HUES64 (cell line): Measurements from ENCODE around the gene NFKBIE.

Experiments
- H3K27ac ChIP-seq: 2 replicates; pipeline ENCODE4 v1.7.0; 2013; ENCODE audit warnings: low read depth, low read length, inconsistent platforms
- H3K27me3 ChIP-seq: 2 replicates; pipeline ENCODE4 v1.6.1; 2013; ENCODE audit warnings: mild to moderate bottlenecking, low read length; ENCODE audit not compliant: insufficient read depth
- H3K36me3 ChIP-seq: 2 replicates; pipeline ENCODE4 v1.6.1; 2013; ENCODE audit warnings: mild to moderate bottlenecking, low read length; ENCODE audit not compliant: insufficient read depth
- H3K4me1 ChIP-seq: 2 replicates; pipeline ENCODE4 v1.6.1; 2013; ENCODE audit warnings: mild to moderate bottlenecking, low read length, moderate library complexity; ENCODE audit not compliant: insufficient read depth
- H3K4me3 ChIP-seq: 2 replicates; pipeline ENCODE4 v1.5.1; 2013; ENCODE audit warnings: mild to moderate bottlenecking, low read length, moderate library complexity
- H3K9ac ChIP-seq: 2 replicates; pipeline ENCODE4 v1.6.1; 2013; ENCODE audit warnings: mild to moderate bottlenecking, low read depth, low read length
- H3K9me3 ChIP-seq: 2 replicates; pipeline ENCODE4 v1.6.1; 2013; ENCODE audit warnings: low read depth, low read length; ENCODE audit not compliant: insufficient read depth
- WGBS: fragments of 150-250, 120-280 bp; methylation state at CpG from one replicate; pipeline ENCODE4 v1.1.7; 2013; ENCODE audit warnings: missing lambda C conversion rate; 5-methylcytosine and 5-hydroxymethylcytosine counted together

NFKBIE gene

DNA sequence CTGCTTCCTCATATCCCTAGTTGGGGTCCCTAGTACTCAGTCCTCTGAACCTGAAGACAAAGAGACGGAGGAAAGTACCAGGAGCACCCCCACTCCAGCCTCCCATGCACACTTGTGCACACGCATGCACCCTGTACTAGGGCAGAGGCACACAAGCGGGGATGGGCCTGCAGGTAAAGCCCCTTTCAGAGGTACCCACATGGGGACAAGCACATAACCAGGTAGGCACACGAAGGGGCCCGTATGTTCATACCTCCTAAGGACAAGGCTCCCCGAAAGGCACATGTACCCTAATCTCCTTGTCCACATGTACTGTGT is 6.0 kb upstream of the NFKBIE start:
- Histone ChIP-seq H3K4me1 (peaks cover 13% of the 10 kb centered on the region), H3K9me3 (no peaks in the 10 kb centered on the region), H3K27me3 (peaks cover 52% of the 10 kb centered on the region), H3K9ac (no peak overlapping the region), H3K36me3 (no peaks in the 10 kb centered on the region), H3K27ac (no peak overlapping the region), H3K4me3 (peak overlapping the region; percentile 33; the same call in 1 of the 2 replicates)
- 84% methylated on average over 6 of the region's 6 CpGs for WGBS

DNA sequence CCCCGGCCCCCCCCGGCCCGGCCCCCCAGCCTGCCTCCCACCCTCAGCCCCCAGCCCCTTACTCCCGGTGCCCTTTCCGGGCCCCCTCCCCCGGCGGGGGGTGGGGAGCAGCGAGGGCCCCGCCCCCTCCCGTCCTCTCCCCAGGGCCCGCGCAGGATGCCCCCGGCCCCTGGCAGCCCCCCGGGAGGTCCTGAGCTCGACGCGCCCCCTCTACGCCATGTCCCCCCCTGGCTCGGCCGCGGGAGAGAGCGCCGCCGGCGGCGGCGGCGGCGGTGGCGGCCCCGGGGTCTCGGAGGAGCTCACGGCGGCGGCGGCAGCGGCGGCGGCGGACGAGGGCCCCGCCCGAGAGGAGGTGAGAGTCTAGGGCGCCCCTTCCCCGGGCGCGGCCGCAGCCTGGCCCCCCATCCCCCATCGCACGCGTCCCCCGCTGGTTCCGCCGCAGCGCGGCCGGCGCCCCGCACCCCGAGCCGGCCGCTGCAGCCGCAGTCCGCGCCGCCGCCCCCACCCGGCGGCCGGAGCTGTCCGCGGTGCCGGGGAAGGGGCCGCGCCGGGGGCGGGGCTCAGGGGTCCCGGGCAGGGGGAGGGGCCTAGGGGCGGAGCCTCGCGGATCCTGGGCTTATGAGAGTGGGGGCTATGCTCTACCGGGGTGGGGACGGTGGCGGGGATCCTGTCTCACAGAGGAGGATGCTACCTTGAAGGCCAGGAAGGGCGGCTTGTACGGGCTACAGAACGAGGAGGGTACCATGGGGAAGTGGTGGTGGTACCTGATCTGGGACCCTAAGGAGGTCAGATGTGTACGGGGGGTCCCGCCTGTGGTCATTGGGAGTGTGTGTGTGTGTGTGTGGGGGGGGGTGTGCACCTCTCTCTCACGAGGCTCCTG is 5.4 kb upstream of the NFKBIE start:
- WGBS, result 3% methylated on average over 77 of the region's 90 CpGs
- no peak overlapping the region for H3K9ac ChIP-seq
- H3K27ac ChIP-seq, result no peak overlapping the region
- H3K36me3 ChIP-seq, result no peaks in the 10 kb centered on the region
- peaks cover 46% of the 10 kb centered on the region for H3K27me3 ChIP-seq
- no peaks in the 10 kb centered on the region for H3K9me3 ChIP-seq
- peaks cover 13% of the 10 kb centered on the region for H3K4me1 ChIP-seq
- H3K4me3 ChIP-seq, result peak overlapping the region; percentile 36

DNA sequence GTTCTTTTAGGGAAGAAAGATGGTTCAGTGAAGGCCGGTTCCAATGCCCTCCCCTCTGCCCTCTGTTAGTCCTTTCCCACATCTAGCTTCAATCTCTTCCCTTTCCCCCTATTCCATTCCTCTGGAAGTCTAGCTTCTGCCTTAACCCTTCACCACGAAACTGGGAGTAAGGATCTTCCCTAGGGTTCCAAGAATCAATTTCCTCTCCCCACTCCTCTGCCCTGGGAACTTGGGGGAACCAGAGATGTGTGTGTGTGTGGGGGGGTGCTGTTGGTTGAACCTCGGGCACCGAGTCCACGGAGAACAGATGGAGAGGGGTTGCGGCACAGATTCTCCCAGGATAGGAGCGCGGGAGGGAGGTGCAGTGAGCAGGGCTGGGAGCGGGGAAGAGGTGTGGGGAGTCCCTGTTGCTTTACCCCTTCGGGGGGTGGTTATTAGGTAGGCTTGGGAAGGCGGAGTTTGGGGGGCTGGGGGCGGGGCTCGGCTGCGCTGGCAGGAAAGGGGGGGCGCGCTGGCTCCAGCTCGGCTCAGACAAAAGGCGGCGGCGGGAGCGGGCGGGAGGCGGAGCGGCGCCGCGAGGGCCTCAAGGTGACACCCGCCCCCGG is 4.7 kb upstream of the NFKBIE start, which contains the start of gene TMEM151B:
TMEM151B (plus strand) TSS at position 530 of the 605 bp plus-strand sequence. CDS start 293 bp downstream, outside the sequence.
- no peaks in the 10 kb centered on the region for H3K36me3 ChIP-seq
- no peak within 1 kb of the TSS for H3K27ac ChIP-seq
- no peak within 1 kb of the TSS for H3K9ac ChIP-seq
- peaks cover 13% of the 10 kb centered on the region for H3K4me1 ChIP-seq
- peaks cover 40% of the 10 kb centered on the region for H3K27me3 ChIP-seq
- H3K4me3 ChIP-seq, result peak within 1 kb of the TSS; percentile 49
- 7% methylated on average over 19 of the region's 29 CpGs for WGBS
- no peaks in the 10 kb centered on the region for H3K9me3 ChIP-seq

DNA sequence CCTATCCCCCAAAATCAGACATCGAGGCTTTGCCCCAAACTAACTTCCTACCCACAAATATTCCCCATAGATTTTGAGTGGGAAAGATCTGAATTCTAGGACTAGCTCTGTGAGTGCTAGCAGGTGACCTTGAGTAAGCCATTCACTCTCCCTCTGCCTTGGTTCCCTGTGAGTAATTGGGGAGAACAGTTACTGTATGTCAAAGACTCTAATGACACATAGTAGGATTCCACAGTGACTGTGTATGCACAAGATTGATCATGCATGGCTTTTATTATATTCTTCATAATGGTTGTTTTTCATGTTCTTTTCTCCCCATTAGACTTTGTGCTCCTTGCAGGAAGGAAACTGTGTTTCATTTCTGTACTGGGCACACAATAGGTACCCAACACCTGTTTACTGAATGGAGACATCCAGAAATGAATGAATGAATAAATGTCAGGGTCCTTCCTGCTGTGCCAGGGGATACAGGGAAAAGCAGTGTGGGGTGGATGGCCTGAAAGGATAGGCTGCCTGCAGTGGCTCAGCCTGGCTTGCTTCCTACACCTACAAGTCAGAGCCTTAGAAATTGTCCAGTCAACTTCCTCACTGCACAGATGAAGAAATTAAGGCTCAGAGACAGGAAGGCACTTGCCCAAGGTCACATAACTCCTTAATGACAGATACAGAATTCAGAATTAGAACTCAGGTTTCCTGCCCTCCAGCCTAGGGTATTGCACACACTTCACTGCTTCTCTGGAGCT is 4.0 kb upstream of the NFKBIE start:
- no CpG with 5 or more reads among the region's 1 CpG for WGBS
- H3K9ac ChIP-seq, result no peak overlapping the region
- peaks cover 40% of the 10 kb centered on the region for H3K27me3 ChIP-seq
- no peak overlapping the region; the same call in 1 of the 2 replicates for H3K4me3 ChIP-seq
- no peaks in the 10 kb centered on the region for H3K36me3 ChIP-seq
- no peaks in the 10 kb centered on the region for H3K9me3 ChIP-seq
- H3K27ac ChIP-seq, result no peak overlapping the region
- peaks cover 17% of the 10 kb centered on the region for H3K4me1 ChIP-seq

DNA sequence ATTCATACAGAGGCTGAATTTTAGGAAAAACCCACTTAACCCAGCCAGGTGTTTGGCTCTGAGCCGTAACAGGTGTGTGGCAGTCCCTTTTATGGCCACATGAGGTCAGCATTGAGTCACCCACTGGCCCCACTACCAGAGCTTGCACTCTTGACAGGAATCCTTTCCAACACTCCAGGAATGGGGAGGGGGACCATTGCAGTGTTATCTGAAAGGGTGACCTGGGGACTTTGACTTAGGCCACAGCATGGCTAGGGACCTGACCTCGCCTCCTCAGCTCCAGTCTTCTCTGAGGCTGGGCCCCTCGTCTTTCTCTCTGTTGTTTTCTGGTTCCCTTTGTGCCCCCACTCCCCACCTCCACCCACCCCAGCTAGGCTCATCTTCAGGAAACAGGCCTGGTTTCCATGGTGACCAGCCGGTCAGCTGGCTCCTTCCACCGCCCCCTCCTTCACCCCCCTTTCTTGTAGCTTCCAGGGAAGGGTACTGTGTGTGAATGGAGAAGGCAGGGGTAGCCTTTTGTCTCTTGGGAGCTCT is 2.8 kb upstream of the NFKBIE start:
- 7% methylated on average over 5 of the region's 5 CpGs for WGBS
- H3K9me3 ChIP-seq, result no peaks in the 10 kb centered on the region
- peaks cover 36% of the 10 kb centered on the region for H3K27me3 ChIP-seq
- H3K27ac ChIP-seq, result no peak overlapping the region
- no peak overlapping the region for H3K4me3 ChIP-seq
- H3K36me3 ChIP-seq, result no peaks in the 10 kb centered on the region
- peaks cover 28% of the 10 kb centered on the region for H3K4me1 ChIP-seq
- no peak overlapping the region for H3K9ac ChIP-seq

DNA sequence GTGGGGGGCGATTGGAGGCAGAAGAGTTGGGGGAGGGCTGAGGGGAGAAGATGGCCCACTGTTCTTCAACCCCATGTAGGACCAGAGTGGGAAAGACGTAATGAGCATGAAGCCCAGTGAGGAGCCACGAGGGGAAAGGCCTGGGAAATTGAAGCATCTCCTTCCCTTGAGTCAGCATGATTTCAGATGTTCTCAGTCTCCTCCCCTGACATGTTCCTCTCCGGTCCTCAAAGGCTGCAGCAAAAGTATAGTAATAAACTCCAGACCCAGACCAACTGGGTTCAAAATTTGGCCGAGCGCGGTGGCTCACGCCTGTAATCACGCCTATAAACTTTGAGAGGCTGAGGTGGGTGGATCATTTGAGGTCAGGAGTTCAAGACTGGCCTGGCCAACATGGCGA is 1.9 kb upstream of the NFKBIE start:
- H3K27me3 ChIP-seq, result peaks cover 28% of the 10 kb centered on the region
- WGBS, result 90% methylated on average over 10 of the region's 10 CpGs
- no peaks in the 10 kb centered on the region for H3K36me3 ChIP-seq
- no peaks in the 10 kb centered on the region for H3K9me3 ChIP-seq
- H3K27ac ChIP-seq, result no peak overlapping the region
- no peak overlapping the region for H3K9ac ChIP-seq
- H3K4me3 ChIP-seq, result no peak overlapping the region
- peaks cover 37% of the 10 kb centered on the region for H3K4me1 ChIP-seq

DNA sequence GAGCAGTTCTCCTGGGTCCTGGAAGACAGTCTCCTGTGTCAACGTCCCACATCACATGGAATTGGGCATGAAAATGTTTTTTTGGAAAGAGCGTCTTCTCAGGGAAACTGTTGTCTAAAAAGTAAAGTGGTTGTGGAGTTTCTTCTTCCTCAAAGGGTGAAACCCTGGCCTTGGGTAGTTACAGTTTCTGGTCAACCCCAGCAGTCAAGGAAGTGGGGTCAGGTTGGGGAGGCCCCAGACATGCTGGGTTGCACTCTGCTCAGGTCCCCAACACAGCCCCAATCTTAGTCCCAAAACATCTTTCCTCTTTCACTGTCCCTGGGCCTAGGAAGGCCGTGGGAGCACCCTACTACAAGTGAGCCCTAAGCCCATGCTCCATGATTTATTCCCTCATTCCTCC is 996 bp upstream of the NFKBIE start:
- H3K27ac ChIP-seq, result no peak overlapping the region
- H3K9ac ChIP-seq, result no peak overlapping the region
- H3K4me1 ChIP-seq, result peaks cover 35% of the 10 kb centered on the region
- H3K4me3 ChIP-seq, result no peak overlapping the region
- no peaks in the 10 kb centered on the region for H3K9me3 ChIP-seq
- peaks cover 2% of the 10 kb centered on the region for H3K36me3 ChIP-seq
- WGBS, result 90% methylated on average over 3 of the region's 3 CpGs
- peaks cover 26% of the 10 kb centered on the region for H3K27me3 ChIP-seq

DNA sequence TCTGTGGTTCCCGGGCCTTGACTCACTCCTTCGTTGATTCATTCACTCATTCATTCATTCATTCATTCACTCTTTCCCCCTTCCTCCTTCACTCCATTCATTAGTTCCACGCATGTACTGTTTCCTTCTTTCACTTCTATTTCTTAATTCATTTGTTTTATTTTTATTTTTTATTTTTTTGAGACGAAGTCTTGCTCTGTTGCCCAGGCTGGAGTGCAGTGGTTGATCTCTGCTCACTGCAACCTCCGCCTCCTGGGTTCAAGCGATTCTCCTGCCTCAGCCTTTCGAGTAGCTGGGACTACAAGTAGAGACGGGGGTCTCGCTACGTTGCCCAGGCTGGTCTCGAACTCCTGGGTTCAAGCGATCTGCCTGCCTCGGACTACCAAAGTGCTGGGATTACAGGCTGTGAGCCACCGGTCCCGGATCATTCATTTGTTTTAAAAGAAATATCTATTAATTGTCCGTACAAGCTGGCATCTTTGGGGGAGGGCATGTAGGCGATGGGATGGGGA is 427 bp upstream of the NFKBIE start:
- no peak overlapping the region for H3K9ac ChIP-seq
- 73% methylated on average over 16 of the region's 17 CpGs for WGBS
- no peak overlapping the region for H3K4me3 ChIP-seq
- H3K27me3 ChIP-seq, result peaks cover 24% of the 10 kb centered on the region
- H3K9me3 ChIP-seq, result no peaks in the 10 kb centered on the region
- H3K27ac ChIP-seq, result no peak overlapping the region
- peaks cover 5% of the 10 kb centered on the region for H3K36me3 ChIP-seq
- H3K4me1 ChIP-seq, result peaks cover 33% of the 10 kb centered on the region

DNA sequence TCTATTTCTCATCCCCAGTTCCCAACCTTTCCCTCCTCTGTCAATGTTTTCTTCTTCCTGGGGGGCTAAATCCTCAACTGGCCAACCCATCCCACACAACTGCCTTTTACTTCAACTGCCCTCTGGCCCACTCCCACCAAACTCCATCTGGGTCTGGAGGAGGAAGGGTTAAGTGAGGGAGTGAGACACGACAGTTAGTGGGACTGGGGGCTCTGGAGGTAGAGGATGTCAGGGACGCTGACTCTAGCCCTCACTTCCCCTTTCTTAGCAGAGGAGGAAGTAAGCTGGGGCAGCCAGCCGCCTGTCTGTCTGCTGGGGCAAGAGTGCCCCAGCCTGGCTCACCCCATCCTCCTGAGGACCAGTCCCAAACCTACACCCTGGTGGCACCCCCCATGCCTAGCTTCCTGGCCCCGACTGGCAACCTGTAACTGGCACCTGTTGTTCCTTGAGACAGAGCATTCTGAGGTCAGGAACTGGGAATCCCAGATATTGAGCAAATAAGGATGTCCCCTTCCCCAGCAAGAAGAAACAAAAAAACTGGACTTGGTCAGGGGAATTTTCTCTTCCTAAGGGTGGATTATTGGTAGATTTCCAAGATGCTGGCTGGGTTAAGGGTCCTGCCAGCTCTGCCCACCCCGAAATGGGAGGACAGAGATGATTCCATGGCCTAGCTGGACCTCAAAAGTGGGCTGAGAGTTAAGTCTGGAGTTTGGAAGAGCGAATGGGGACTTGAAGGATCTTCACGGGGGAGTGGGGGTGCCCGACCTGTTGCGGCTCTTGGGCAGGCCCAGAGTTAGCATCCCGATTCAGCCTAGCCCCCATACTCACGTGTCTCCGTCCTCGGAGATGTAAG is 971 bp downstream of the NFKBIE start:
- H3K4me1 ChIP-seq, result peaks cover 33% of the 10 kb centered on the region
- no peaks in the 10 kb centered on the region for H3K9me3 ChIP-seq
- peak overlapping the region; percentile 90 for H3K4me3 ChIP-seq
- no peak overlapping the region for H3K27ac ChIP-seq
- peak overlapping the region; percentile 63 for H3K9ac ChIP-seq
- H3K27me3 ChIP-seq, result peaks cover 15% of the 10 kb centered on the region
- WGBS, result 12% methylated on average over 13 of the region's 13 CpGs
- H3K36me3 ChIP-seq, result peaks cover 16% of the 10 kb centered on the region

DNA sequence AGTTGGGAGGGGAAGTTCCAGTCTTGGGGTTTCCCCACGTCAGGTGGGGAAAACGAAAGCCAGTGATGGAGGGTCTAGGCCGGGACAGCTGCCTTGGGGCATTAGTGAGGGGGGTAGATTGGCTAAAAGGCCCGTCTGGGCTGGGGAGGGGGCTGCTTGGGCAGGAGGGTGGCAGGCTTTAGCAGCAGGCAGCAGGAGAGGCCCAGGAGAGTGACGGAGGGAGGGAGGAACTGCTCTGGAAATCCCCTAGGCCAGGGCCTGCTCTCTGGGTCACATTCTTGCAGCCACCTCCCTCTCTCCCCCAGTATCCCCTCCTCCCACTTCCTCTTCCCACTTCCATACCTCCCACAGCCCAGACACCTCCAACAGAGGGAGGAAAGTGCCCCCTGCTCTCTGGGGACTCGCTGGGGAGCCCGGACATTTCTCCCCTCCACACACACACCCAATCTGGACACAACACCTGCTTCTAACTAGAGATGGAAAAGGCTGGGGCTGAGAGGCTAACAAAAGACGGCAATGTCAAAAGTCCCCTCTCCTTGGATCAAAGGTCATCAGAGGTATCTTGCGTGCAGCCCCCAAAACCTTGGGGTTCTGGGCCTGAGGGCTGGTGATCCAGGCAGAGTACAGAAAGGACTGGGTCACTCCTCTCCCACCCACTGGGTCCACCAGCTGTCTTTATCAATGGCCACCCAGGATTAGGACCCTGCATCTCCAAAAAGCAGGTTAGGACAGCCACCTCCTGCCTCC is 1.8 kb downstream of the NFKBIE start:
- WGBS, result 47% methylated on average over 8 of the region's 9 CpGs
- Histone ChIP-seq H3K4me3 (peak overlapping the region; percentile 90), H3K9ac (peak overlapping the region; percentile 35), H3K27ac (no peak overlapping the region), H3K4me1 (peaks cover 28% of the 10 kb centered on the region), H3K36me3 (peaks cover 24% of the 10 kb centered on the region), H3K27me3 (peaks cover 7% of the 10 kb centered on the region), H3K9me3 (no peaks in the 10 kb centered on the region)
